Progenitor cell of endocrine pancreas (in vitro differentiated cells): Measurements from ENCODE around the gene LRRC8A. TPM values are rescaled to one million over a fixed set of nuclear protein-coding genes. Genes with fewer than 3 reads are reported as not detected.

Experiments used
- DNase-seq: peaks from one replicate; pipeline ENCODE4 v3.0.0; 2021; ENCODE audit warnings: low spot score; ENCODE audit not compliant: unreplicated experiment
- H3K27ac Mint-ChIP-seq: 2 replicates; pipeline ENCODE4 v1.8.0; 2021; ENCODE audit warnings: mild to moderate bottlenecking, moderate library complexity, mixed read lengths
- H3K27me3 Mint-ChIP-seq: 2 replicates; pipeline ENCODE4 v1.8.0; 2021; ENCODE audit warnings: mixed read lengths
- H3K36me3 Mint-ChIP-seq: 2 replicates; pipeline ENCODE4 v1.8.0; 2022; ENCODE audit warnings: mixed read lengths; ENCODE audit not compliant: insufficient read depth
- H3K4me1 Mint-ChIP-seq: 2 replicates; pipeline ENCODE4 v1.8.0; 2021; ENCODE audit warnings: low read depth, mixed read lengths
- H3K4me3 Mint-ChIP-seq: 2 replicates; pipeline ENCODE4 v1.8.0; 2021; ENCODE audit warnings: low read depth, mild to moderate bottlenecking, moderate library complexity, mixed read lengths
- H3K9me3 Mint-ChIP-seq: 2 replicates; pipeline ENCODE4 v1.8.0; 2021; ENCODE audit warnings: low read depth, mixed read lengths
- CTCF ChIP-seq: fragments of 200-600 bp; sonication (generic); IDR thresholded peaks from one replicate; pipeline ENCODE4 v1.5.0; 2021; ENCODE audit warnings: antibody characterized with exemption, mild to moderate bottlenecking; ENCODE audit not compliant: unreplicated experiment
- total RNA-seq: library from RNA; stranded (reverse); gene quantifications from 2 replicates; pipeline ENCODE4 v1.2.1, GENCODE V29; 2021

Gene LRRC8A
- total RNA-seq, 1 donor from 2014 or later = 38.2 TPM

DNA sequence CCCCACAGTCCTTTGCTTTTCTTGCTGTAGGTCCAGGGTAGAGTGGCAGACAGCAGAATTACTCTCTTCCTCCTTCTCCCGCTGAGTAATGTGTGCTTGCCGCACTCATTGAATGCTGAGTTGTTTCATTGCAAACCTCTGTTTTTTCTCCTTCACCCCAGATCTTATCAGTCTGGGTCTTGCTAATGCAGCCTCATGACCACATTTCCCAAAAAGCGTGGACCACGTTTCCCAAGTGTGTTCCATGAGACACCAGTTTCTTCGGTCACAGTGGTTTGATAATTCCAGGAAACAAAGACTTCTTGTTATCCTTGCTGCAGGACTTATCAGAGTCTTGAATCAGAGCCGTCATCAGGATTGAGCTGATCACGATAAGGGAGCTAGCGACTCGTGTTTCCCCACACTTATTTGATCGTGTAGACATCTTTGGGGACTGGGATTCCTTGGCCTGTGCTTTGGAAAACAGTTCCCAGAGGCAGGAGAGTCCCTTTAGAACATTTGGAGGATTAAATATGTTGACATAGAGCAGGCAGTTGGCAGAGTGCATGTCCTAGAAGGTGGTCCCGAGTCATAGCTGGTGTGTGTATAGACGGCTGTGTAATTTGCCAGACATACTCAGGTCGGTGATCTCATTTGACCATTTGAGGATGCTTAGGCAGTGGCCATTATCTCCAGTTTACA lies 4.4 kb downstream of the LRRC8A start:
- Mint-ChIP-seq H3K27me3 (no peaks in the 10 kb centered on the region), H3K36me3 (peaks cover 6% of the 10 kb centered on the region), H3K9me3 (no peaks in the 10 kb centered on the region), H3K27ac (no peak overlapping the region), H3K4me1 (peaks cover 12% of the 10 kb centered on the region), H3K4me3 (no peak overlapping the region)
- DNase-seq = no peak
- no peak for TF ChIP-seq CTCF

DNA sequence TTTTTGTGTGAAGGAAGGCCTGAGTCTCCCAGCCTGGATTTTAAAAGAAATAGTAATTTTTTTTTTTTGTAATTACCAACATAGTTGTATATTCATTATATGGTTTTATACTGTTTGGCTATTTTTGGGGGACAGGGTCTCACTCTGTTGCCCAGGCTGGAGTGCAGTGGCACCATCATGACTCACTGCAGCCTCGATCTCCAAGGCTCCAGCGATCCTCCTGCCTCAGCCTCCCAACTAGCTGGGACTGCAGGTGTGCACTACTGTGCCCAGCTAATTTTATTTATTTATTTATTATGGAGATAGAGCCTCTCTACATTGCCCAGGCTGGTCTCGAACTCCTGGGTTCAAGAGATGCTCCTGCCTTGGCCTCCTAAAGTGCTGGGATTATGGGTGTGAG lies 5.1 kb downstream of the LRRC8A start:
- Mint-ChIP-seq H3K27ac (no peak overlapping the region), H3K36me3 (peaks cover 6% of the 10 kb centered on the region), H3K9me3 (no peaks in the 10 kb centered on the region), H3K4me1 (peaks cover 12% of the 10 kb centered on the region), H3K27me3 (no peaks in the 10 kb centered on the region), H3K4me3 (no peak overlapping the region)
- no peak for TF ChIP-seq CTCF
- no peak for DNase-seq

- no peaks in the 10 kb centered on the region for H3K9me3 Mint-ChIP-seq
- DNase-seq = no peak
- H3K4me3 Mint-ChIP-seq = no peak overlapping the region
- H3K36me3 Mint-ChIP-seq = peaks cover 6% of the 10 kb centered on the region
- TF ChIP-seq CTCF = no peak
- H3K27me3 Mint-ChIP-seq = no peaks in the 10 kb centered on the region
- no peak overlapping the region for H3K27ac Mint-ChIP-seq
- H3K4me1 Mint-ChIP-seq = peaks cover 10% of the 10 kb centered on the region
Measured at GRCh38 chr9:128887914-128888350, 6.0 kb downstream of the LRRC8A start.

- no peak for DNase-seq
- peaks cover 8% of the 10 kb centered on the region for H3K36me3 Mint-ChIP-seq
- no peak overlapping the region for H3K4me3 Mint-ChIP-seq
- H3K9me3 Mint-ChIP-seq = no peaks in the 10 kb centered on the region
- H3K27me3 Mint-ChIP-seq = no peaks in the 10 kb centered on the region
- H3K4me1 Mint-ChIP-seq = no peaks in the 10 kb centered on the region
- no peak for TF ChIP-seq CTCF
- H3K27ac Mint-ChIP-seq = no peak overlapping the region
Measured at GRCh38 chr9:128891321-128892220, 9.6 kb downstream of the LRRC8A start.

DNA sequence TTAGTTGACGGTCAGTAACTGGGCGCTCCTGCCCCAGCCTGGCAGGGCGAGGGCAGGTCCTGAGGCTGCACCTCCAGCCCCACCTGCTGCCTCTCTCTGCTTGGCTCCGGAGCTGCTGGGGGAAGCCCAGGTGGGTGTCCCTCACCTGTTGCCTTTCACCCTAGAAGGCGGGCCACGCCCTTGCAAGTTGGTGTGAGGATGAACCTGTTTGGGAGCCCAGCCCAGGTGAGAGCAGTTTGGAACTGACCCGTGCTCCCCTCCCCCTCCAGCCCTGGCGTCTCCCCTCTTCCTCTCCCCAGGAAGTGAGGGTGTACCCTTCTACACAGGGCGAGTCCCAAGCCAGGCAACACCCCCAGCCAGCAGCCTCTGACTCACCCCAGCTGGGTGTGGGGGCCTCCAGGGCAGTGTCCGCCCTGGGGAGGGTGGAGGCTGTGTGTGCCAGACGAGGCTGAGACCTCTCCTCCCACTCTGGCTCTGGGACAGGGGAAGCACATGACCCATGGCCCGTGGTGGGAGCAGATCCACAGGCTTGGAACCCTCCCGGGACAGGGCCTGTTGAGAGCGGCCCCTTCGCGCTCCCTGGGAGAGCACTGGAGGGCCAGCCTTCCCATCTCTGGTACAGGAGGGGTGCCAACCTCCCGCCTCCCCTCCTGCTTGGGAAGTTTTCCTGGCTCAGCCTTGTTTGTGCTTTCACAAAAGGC lies 10.4 kb downstream of the LRRC8A start:
- Mint-ChIP-seq H3K36me3 (peaks cover 9% of the 10 kb centered on the region), H3K4me3 (no peak overlapping the region), H3K9me3 (no peaks in the 10 kb centered on the region), H3K4me1 (no peaks in the 10 kb centered on the region), H3K27ac (no peak overlapping the region), H3K27me3 (no peaks in the 10 kb centered on the region)
- DNase-seq = no peak
- no peak for TF ChIP-seq CTCF
